HL-60/S4 treated with phorbol 12-myristate 13-acetate at 8.2 ng/mL for 4 days and 3 days (cell line): ENCODE measurements around the gene CCDC148.

Experiments
- in situ Hi-C: fragments of 300-500 bp; cut with MboI; formaldehyde crosslinking; loops from 2 replicates; pipeline ENCODE4 v1.15.0; 2022; ENCODE audit warnings: low sequenced_read_pairs

The CCDC148 gene

GRCh38 chr2:158221063-158222020 lies 235.2 kb downstream of the CCDC148 start:
- in situ Hi-C loops: no loop called here

- in situ Hi-C loops: no loop called here
These were observed 239.0 kb downstream of the CCDC148 start for GRCh38 chr2:158217593-158217992.

- in situ Hi-C loops: no loop called here
These were observed 242.1 kb downstream of the CCDC148 start for GRCh38 chr2:158214431-158214830.

- in situ Hi-C loops: no loop called here
These were observed 242.8 kb downstream of the CCDC148 start for GRCh38 chr2:158213773-158214172.

- in situ Hi-C loops: no loop called here
These were observed 244.3 kb downstream of the CCDC148 start for GRCh38 chr2:158212301-158212700.

- in situ Hi-C loops: no loop called here
These were observed 245.1 kb downstream of the CCDC148 start for GRCh38 chr2:158211502-158211901.

- in situ Hi-C loops: no loop called here
These were observed 249.2 kb downstream of the CCDC148 start for GRCh38 chr2:158207354-158207753.

GRCh38 chr2:158205215-158205614 lies 251.3 kb downstream of the CCDC148 start:
- in situ Hi-C loops: no loop called here

GRCh38 chr2:158204741-158205165 lies 251.8 kb downstream of the CCDC148 start:
- in situ Hi-C loops: no loop called here

GRCh38 chr2:158202161-158202815 lies 254.3 kb downstream of the CCDC148 start:
- in situ Hi-C loops: no loop called here

- in situ Hi-C loops: no loop called here
These were observed 256.5 kb downstream of the CCDC148 start for GRCh38 chr2:158199928-158200650.

GRCh38 chr2:158197940-158198339 lies 258.6 kb downstream of the CCDC148 start:
- in situ Hi-C loops: no loop called here

- in situ Hi-C loops: no loop called here
These were observed 262.3 kb downstream of the CCDC148 start for GRCh38 chr2:158194229-158194628.

- in situ Hi-C loops: no loop called here
These were observed 263.8 kb downstream of the CCDC148 start for GRCh38 chr2:158192515-158193443.

- in situ Hi-C loops: no loop called here
These were observed 265.3 kb downstream of the CCDC148 start for GRCh38 chr2:158191076-158191895.

GRCh38 chr2:158189526-158189925 lies 267.0 kb downstream of the CCDC148 start:
- in situ Hi-C loops: no loop called here

GRCh38 chr2:158187908-158188307 lies 268.6 kb downstream of the CCDC148 start:
- in situ Hi-C loops: no loop called here

GRCh38 chr2:158184556-158185343 lies 271.8 kb downstream of the CCDC148 start:
- in situ Hi-C loops: no loop called here

- in situ Hi-C loops: no loop called here
These were observed 272.6 kb downstream of the CCDC148 start for GRCh38 chr2:158184001-158184400.
